K562 (cell line): Measurements from ENCODE around the gene PAQR7. TPM values are rescaled to one million over a fixed set of nuclear protein-coding genes. Genes with fewer than 3 reads are reported as not detected.
A peak's percentile ranks its signal among the peaks of the same experiment; 100 is the strongest.

Experiments used
- CREB3L1 ChIP-seq: fragments of 450-650 bp; IDR thresholded peaks from 2 replicates; pipeline ENCODE4 v1.6.1; 2014; ENCODE audit warnings: low read depth, mild to moderate bottlenecking, moderate library complexity, borderline replicate concordance
- CSDE1 ChIP-seq, 2 experiments: fragments of 450-650 bp; IDR thresholded peaks; 2 replicates each; pipeline ENCODE4 v1.6.1; 2016; ENCODE audit warnings: mild to moderate bottlenecking in 1 of 2
- ELF2 ChIP-seq: fragments of 250-450 bp; sonication (Bioruptor Pico); IDR thresholded peaks from 2 replicates; pipeline ENCODE4 v1.5.0; 2021; ENCODE audit warnings: mild to moderate bottlenecking
- HDAC8 ChIP-seq: fragments of 450-650 bp; IDR thresholded peaks from 2 replicates; pipeline ENCODE4 v1.6.1; 2016; ENCODE audit warnings: mild to moderate bottlenecking, missing genetic modification characterization, moderate library complexity, missing compliant biosample characterization
- HMG20A ChIP-seq: fragments of 450-650 bp; formaldehyde crosslinking; conservative IDR thresholded peaks from 2 replicates; pipeline ENCODE4 v1.4.0; 2020; ENCODE audit warnings: mild to moderate bottlenecking, mixed read lengths
- JUND ChIP-seq, 2 experiments: IDR thresholded peaks; 2 replicates in 1 of 2; 3 replicates in 1 of 2; pipeline ENCODE4 v1.6.1; 2011; ENCODE audit warnings: borderline replicate concordance in 2 of 2, low read depth in 2 of 2, low read length in 2 of 2, improper control_type of control experiment in 1 of 2, missing biosample characterization in 1 of 2, missing genetic modification characterization in 1 of 2, missing genetic modification reagents in 1 of 2
- L3MBTL2 ChIP-seq: fragments of 450-650 bp; IDR thresholded peaks from 2 replicates; pipeline ENCODE4 v1.6.1; 2016; ENCODE audit warnings: mild to moderate bottlenecking, moderate library complexity
- MXD1 ChIP-seq: fragments of 250-450 bp; sonication (Bioruptor Pico); IDR thresholded peaks from 2 replicates; pipeline ENCODE4 v1.8.0; 2021; ENCODE audit warnings: borderline replicate concordance, mild to moderate bottlenecking, moderate library complexity; ENCODE audit not compliant: poor library complexity, severe bottlenecking
- NRF1 ChIP-seq, 2 experiments: fragments of 450-650 bp; IDR thresholded peaks in 1 of 2; conservative IDR thresholded peaks in 1 of 2; 2 replicates each; pipeline ENCODE4 v1.6.1; 2014; ENCODE audit warnings: mild to moderate bottlenecking in 2 of 2
- POLR3A ChIP-seq: IDR thresholded peaks from 2 replicates; pipeline ENCODE4 v1.6.1; 2011; ENCODE audit warnings: borderline replicate concordance, mild to moderate bottlenecking, moderate library complexity; ENCODE audit not compliant: insufficient read length, insufficient read depth; ENCODE audit errors: extremely low read depth
- RNF2 ChIP-seq: sonication (generic); IDR thresholded peaks from 2 replicates; pipeline ENCODE4 v1.6.1; 2016
- SIX5 ChIP-seq, 2 experiments: IDR thresholded peaks; 2 replicates each; pipeline ENCODE4 v1.6.1; 2011; ENCODE audit warnings: low read length in 2 of 2, borderline replicate concordance in 1 of 2, low read depth in 1 of 2, mild to moderate bottlenecking in 1 of 2, moderate library complexity in 1 of 2; ENCODE audit not compliant: insufficient read depth in 1 of 2
- TSHZ1 ChIP-seq: fragments of 250-450 bp; sonication (Bioruptor Pico); IDR thresholded peaks from 2 replicates; pipeline ENCODE4 v1.4.0; 2020; ENCODE audit warnings: mild to moderate bottlenecking, moderate library complexity
- USF2 ChIP-seq: sonication (generic); formaldehyde crosslinking; IDR thresholded peaks from 2 replicates; pipeline ENCODE4 v1.5.0; 2020; ENCODE audit warnings: missing genetic modification reagents
- ZBTB17 ChIP-seq: fragments of 450-650 bp; formaldehyde crosslinking; IDR thresholded peaks from 2 replicates; pipeline ENCODE4 v1.4.0; 2020; ENCODE audit warnings: mild to moderate bottlenecking
- ZKSCAN8 ChIP-seq: fragments of 200-800 bp; sonication (Bioruptor generic); IDR thresholded peaks from 2 replicates; pipeline ENCODE4 v1.6.1; 2016; ENCODE audit warnings: missing genetic modification characterization, missing compliant biosample characterization
- ZNF57 ChIP-seq: fragments of 450-650 bp; formaldehyde crosslinking; IDR thresholded peaks from 2 replicates; pipeline ENCODE4 v1.4.0; 2020; ENCODE audit warnings: mild to moderate bottlenecking, moderate library complexity
- polyA plus RNA-seq, 8 experiments: library from polyadenylated mRNA; depleted of rRNA in 4 of 8; stranded (reverse) in 5 of 8; unstranded in 3 of 8; fragments of >200 nt; fragmentation: Nextera tagmentation in 2 of 8; fragmentation: Illumina TruSeq in 1 of 8; extraction: Ambion mirVana in 2 of 8; extraction: Trizol in 1 of 8; gene quantifications; 2 replicates each; pipeline versions ENCODE4 v1.2.1 to v1.2.3, GENCODE V29; 2011 to 2014; ENCODE audit warnings: inconsistent platforms in 1 of 8, missing spikeins in 1 of 8
- total RNA-seq, 7 experiments: library from RNA; depleted of rRNA in 6 of 7; stranded (reverse); fragments of >200 nt in 6 of 7; fragmentation: Illumina TruSeq in 2 of 7; extraction: Trizol in 2 of 7; gene quantifications; 2 replicates each; pipeline versions ENCODE4 v1.2.1 to v1.2.3, GENCODE V29; 2011 to 2021; ENCODE audit warnings: low replicate concordance in 1 of 7
- TF ChIP-seq, protein P1 (sequence below): fragments of 250-450 bp; sonication (Bioruptor Pico); IDR thresholded peaks from 2 replicates; pipeline ENCODE4 v1.8.0; 2022; ENCODE audit warnings: moderate library complexity, mild to moderate bottlenecking, inconsistent platforms

PAQR7 gene
- total and polyA plus RNA-seq, 9 of the 15 experiments (the other 6 are each of a cell fraction or from before 2014, with no cell fraction given), result 1.1 to 5.2 (median 2.6) TPM

DNA sequence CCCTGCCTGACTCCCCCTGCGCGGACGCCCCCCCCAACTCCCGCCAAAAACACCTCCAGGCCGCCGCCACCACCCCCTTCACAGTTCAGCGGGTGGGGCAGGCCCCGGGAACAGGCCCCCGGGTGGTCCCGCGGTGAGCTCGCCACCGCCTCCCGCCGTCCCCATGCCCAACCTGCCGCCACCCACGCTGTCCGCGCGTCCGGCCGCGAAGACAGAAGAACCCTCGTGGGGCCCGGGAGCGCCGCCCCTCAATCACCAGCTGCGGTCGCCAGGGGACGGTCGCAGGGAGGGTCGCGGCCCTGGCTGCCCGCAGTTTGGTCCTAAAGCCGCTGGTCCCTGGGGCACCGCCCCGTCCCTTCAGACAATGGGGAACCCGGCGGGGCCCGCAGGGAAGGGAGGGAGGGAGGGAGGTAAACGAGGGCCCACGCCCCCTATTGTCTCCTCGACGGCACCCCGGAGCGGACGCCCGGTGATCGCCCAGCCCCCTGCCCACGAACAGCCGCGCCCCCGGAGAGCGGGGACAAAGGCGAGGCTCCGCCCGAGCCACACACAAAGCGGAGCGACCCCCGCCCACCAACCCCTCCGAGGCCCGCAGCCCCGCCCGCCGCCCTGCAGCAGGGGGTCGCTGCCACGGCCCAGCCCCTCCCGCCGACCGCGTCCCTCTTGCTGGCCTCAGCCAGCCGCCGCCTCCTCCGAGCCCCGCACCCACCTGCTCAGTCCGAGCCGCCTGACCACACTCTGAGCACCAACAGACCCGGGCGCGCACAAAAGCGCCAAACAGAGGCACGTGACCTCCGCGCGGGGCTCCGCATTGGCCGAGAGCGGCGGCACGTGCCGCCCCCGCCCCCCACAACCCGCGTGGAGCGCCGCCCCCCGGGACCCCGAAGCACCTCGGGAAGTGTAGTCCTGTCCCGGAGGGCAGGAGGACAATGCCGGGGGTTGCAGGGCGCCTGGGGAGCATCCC, 30.5 kb upstream of the PAQR7 start, which contains the start of gene STMN1 (continued):
- TF ChIP-seq, protein P1, sequence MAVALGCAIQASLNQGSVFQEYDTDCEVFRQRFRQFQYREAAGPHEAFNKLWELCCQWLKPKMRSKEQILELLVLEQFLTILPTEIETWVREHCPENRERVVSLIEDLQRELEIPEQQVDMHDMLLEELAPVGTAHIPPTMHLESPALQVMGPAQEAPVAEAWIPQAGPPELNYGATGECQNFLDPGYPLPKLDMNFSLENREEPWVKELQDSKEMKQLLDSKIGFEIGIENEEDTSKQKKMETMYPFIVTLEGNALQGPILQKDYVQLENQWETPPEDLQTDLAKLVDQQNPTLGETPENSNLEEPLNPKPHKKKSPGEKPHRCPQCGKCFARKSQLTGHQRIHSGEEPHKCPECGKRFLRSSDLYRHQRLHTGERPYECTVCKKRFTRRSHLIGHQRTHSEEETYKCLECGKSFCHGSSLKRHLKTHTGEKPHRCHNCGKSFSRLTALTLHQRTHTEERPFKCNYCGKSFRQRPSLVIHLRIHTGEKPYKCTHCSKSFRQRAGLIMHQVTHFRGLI, result no peak
- TF ChIP-seq MXD1 (CRISPR knock-in tag) (no peak), TSHZ1 (no peak), HDAC8 (tag) (no peak), USF2 (CRISPR knock-in tag) (peak; percentile 99), CREB3L1 (peak; percentile 46; the same call in 1 of the 2 replicates), SIX5 (IDR thresholded peaks at IDR 0.05; ENCODE audit: borderline replicate concordance in 1 of 2, insufficient read depth in 1 of 2, low read depth in 1 of 2, low read length in 2 of 2) (peak; percentile 56 to 76), ZBTB17 (CRISPR knock-in tag) (no peak), ELF2 (CRISPR knock-in tag) (no peak), RNF2 (peak; percentile 78), ZKSCAN8 (no peak), JUND (IDR thresholded peaks at IDR 0.05; ENCODE audit: borderline replicate concordance, low read depth, low read length) (peak; percentile 67), JUND (tag; IDR thresholded peaks at IDR 0.05; ENCODE audit: borderline replicate concordance, low read depth, low read length) (no peak; the same call in 2 of the 3 replicates), HMG20A (CRISPR knock-in tag) (no peak), POLR3A (no peak), NRF1 (conservative IDR thresholded peaks at IDR 0.05 in 1 of 2, IDR thresholded peaks at IDR 0.05 in 1 of 2) (peak; percentile 57 to 61; a peak in 3 of 4 replicates), CSDE1 (IDR thresholded peaks at IDR 0.05) (no peak), L3MBTL2 (peak; percentile 65), ZNF57 (no peak)
